Calu3 (cell line): ENCODE results near the gene CCIN. TPM values are rescaled to one million over a fixed set of nuclear protein-coding genes. Genes with fewer than 3 reads are reported as not detected.
"Not testable (repeated sequence)": the region's sequence is repeated elsewhere in the genome, so short reads cannot be mapped to it uniquely, and the experiment has no call there.

Experiments used
- BruUV-seq: library from RNA; stranded (reverse); fragments of 400-500 nt; replicated peaks from 2 replicates; lab custom pipeline; 2021; lab: Mats Ljungman, UMichigan
- CTCF ChIA-PET: fragments of 300-600 bp; sonication (Branson Sonifier 250); formaldehyde crosslinking; loops from one replicate; lab custom pipeline; 2022; ENCODE audit warnings: antibody characterized with exemption; lab: Charles Lee
- DNase-seq: peaks from one replicate; pipeline ENCODE4 v3.0.0; 2022
- H3K27ac Mint-ChIP-seq: one replicate; pipeline ENCODE4 v1.8.0; 2022; ENCODE audit warnings: mixed read lengths; ENCODE audit not compliant: unreplicated experiment
- H3K27me3 Mint-ChIP-seq: one replicate; pipeline ENCODE4 v1.8.0; 2022; ENCODE audit warnings: mixed read lengths; ENCODE audit not compliant: unreplicated experiment
- H3K36me3 Mint-ChIP-seq: one replicate; pipeline ENCODE4 v1.8.0; 2022; ENCODE audit warnings: mild to moderate bottlenecking, moderate library complexity, mixed read lengths; ENCODE audit not compliant: insufficient read depth, unreplicated experiment
- H3K4me1 Mint-ChIP-seq: one replicate; pipeline ENCODE4 v1.8.0; 2022; ENCODE audit warnings: mild to moderate bottlenecking, low read depth, mixed read lengths; ENCODE audit not compliant: unreplicated experiment
- H3K4me3 Mint-ChIP-seq: one replicate; pipeline ENCODE4 v1.8.0; 2022; ENCODE audit warnings: mild to moderate bottlenecking, low read depth, moderate library complexity, mixed read lengths; ENCODE audit not compliant: unreplicated experiment
- H3K9me3 Mint-ChIP-seq: one replicate; pipeline ENCODE4 v1.8.0; 2022; ENCODE audit warnings: low read depth, mixed read lengths; ENCODE audit not compliant: unreplicated experiment
- CTCF ChIP-seq: fragments of 200-600 bp; IDR thresholded peaks from one replicate; pipeline ENCODE4 v1.8.0; 2022; ENCODE audit warnings: antibody characterized with exemption; ENCODE audit not compliant: unreplicated experiment
- intact Hi-C: fragments of 100-400 bp; cut with micrococcal nuclease; formaldehyde crosslinking; loops from one replicate; pipeline ENCODE4 v1.10.0; 2022; ENCODE audit not compliant: unreplicated experiment
- total RNA-seq: library from RNA; stranded (reverse); gene quantifications from 2 replicates; pipeline ENCODE4 v1.2.3, GENCODE V29; 2022

Gene CCIN
- total RNA-seq, 1 experiment from 2014 or later = not detected

- H3K36me3 Mint-ChIP-seq = no peaks in the 10 kb centered on the region
- no peak for DNase-seq
- no TSS peak for BruUV-seq
- no peak overlapping the region for H3K4me3 Mint-ChIP-seq
- TF ChIP-seq CTCF = no peak
- H3K27me3 Mint-ChIP-seq = no peaks in the 10 kb centered on the region
- no peaks in the 10 kb centered on the region for H3K4me1 Mint-ChIP-seq
- H3K27ac Mint-ChIP-seq = no peak overlapping the region
- intact Hi-C loops = no loop called here
- no peaks in the 10 kb centered on the region for H3K9me3 Mint-ChIP-seq
- CTCF ChIA-PET = no interaction called here
These were observed 40.8 kb upstream of the CCIN start for GRCh38 chr9:36128349-36128748.

GRCh38 chr9:36129139-36129538 lies 40.0 kb upstream of the CCIN start:
- TF ChIP-seq CTCF = no peak
- no peak for DNase-seq
- CTCF ChIA-PET = no interaction called here
- BruUV-seq = no TSS peak
- intact Hi-C loops = no loop called here
- no peaks in the 10 kb centered on the region for H3K36me3 Mint-ChIP-seq
- H3K27me3 Mint-ChIP-seq = no peaks in the 10 kb centered on the region
- no peak overlapping the region for H3K4me3 Mint-ChIP-seq
- no peaks in the 10 kb centered on the region for H3K9me3 Mint-ChIP-seq
- H3K4me1 Mint-ChIP-seq = no peaks in the 10 kb centered on the region
- no peak overlapping the region for H3K27ac Mint-ChIP-seq

- CTCF ChIA-PET, H3K4me3 Mint-ChIP-seq, H3K36me3 Mint-ChIP-seq, H3K27ac Mint-ChIP-seq, DNase-seq, BruUV-seq, intact Hi-C loops, H3K27me3 Mint-ChIP-seq, H3K4me1 Mint-ChIP-seq, H3K9me3 Mint-ChIP-seq: not testable (repeated sequence)
These were observed 37.5 kb upstream of the CCIN start for GRCh38 chr9:36131666-36132065.

- intact Hi-C loops = no loop called here
- H3K36me3 Mint-ChIP-seq = peaks cover 2% of the 10 kb centered on the region
- no peak for DNase-seq
- CTCF ChIA-PET = no interaction called here
- H3K9me3 Mint-ChIP-seq = no peaks in the 10 kb centered on the region
- peaks cover 2% of the 10 kb centered on the region for H3K27me3 Mint-ChIP-seq
- no peak for TF ChIP-seq CTCF
- no peak overlapping the region for H3K4me3 Mint-ChIP-seq
- peaks cover 2% of the 10 kb centered on the region for H3K4me1 Mint-ChIP-seq
- no peak overlapping the region for H3K27ac Mint-ChIP-seq
- no TSS peak for BruUV-seq
These were observed 37.1 kb upstream of the CCIN start for GRCh38 chr9:36132086-36132485.

- peaks cover 8% of the 10 kb centered on the region for H3K4me1 Mint-ChIP-seq
- CTCF ChIA-PET = no interaction called here
- H3K36me3 Mint-ChIP-seq = peaks cover 6% of the 10 kb centered on the region
- H3K4me3 Mint-ChIP-seq = no peak overlapping the region
- DNase-seq = no peak
- BruUV-seq = no TSS peak
- no peak overlapping the region for H3K27ac Mint-ChIP-seq
- TF ChIP-seq CTCF = no peak
- H3K27me3 Mint-ChIP-seq = peaks cover 24% of the 10 kb centered on the region
- intact Hi-C loops = no loop called here
- no peaks in the 10 kb centered on the region for H3K9me3 Mint-ChIP-seq
These were observed 34.3 kb upstream of the CCIN start for GRCh38 chr9:36134761-36135505.
